Epithelial cell of esophagus (primary cell): ENCODE data around the gene DIAPH1.

Source experiments
- DNase-seq: peaks from one replicate; pipeline ENCODE4 v3.0.0; 2010; ENCODE audit warnings: low read depth
- H3K4me3 ChIP-seq: 2 replicates; pipeline ENCODE4 v1.5.1; 2011; ENCODE audit warnings: mild to moderate bottlenecking, low read length, control low read depth
- TF ChIP-seq, protein P1 (sequence below): IDR thresholded peaks from 2 replicates; pipeline ENCODE4 v1.5.1; 2011; ENCODE audit warnings: low read depth, mild to moderate bottlenecking, low read length, control low read depth, inconsistent platforms; ENCODE audit not compliant: insufficient read depth; ENCODE audit errors: missing control alignments

Gene DIAPH1

DNA sequence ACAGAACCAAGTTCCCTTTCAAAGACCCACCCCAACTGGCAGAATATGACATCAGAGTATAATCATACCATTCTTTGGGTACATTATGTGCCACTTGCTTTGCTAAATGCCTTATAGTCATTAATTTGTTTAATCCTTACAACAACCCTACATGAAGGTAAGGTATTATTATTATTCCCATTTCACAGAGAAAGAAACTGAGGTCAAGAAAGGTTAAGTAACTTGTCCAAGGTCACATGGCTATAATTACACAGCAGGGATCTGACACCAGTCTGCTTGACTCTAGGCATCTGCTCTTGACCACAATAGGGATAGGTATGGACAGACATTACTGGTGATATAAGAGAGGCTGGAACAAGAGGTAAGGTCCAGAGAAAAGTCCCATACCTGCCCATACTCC lies 31.2 kb upstream of the DIAPH1 start:
- TF ChIP-seq, protein P1, sequence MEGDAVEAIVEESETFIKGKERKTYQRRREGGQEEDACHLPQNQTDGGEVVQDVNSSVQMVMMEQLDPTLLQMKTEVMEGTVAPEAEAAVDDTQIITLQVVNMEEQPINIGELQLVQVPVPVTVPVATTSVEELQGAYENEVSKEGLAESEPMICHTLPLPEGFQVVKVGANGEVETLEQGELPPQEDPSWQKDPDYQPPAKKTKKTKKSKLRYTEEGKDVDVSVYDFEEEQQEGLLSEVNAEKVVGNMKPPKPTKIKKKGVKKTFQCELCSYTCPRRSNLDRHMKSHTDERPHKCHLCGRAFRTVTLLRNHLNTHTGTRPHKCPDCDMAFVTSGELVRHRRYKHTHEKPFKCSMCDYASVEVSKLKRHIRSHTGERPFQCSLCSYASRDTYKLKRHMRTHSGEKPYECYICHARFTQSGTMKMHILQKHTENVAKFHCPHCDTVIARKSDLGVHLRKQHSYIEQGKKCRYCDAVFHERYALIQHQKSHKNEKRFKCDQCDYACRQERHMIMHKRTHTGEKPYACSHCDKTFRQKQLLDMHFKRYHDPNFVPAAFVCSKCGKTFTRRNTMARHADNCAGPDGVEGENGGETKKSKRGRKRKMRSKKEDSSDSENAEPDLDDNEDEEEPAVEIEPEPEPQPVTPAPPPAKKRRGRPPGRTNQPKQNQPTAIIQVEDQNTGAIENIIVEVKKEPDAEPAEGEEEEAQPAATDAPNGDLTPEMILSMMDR = no peak
- H3K4me3 ChIP-seq = no peak overlapping the region
- no peak for DNase-seq

DNA sequence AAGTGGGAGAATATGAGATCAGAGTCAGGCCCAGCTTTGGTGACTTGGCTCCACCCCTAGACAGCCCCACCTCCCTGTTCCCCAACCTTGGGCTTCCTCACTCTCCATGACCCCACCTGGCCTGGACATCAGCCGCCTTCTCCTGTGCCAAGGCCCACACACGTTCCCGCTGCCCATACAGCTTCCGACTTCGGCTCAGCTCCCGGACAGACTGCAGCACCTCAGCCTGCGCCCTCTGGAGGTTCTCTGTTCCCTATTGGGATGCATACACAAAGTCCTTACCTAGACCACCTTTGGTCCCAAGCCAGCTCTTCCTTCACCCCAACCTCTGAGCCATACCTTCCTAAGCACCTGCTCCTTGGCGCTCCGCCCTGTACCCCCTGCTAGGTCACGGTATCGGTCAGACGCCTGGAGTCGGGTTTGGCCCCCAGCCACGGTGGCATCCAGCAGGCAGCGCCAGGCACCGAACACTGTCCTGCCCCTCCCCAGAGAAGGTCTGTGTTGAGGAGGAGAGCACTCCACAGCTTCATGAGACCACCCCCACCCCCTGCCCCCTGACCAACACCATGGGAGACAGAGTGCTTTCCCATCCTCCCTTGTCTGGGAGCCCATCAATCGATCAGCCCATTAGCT lies 30.4 kb upstream of the DIAPH1 start:
- no peak overlapping the region for H3K4me3 ChIP-seq
- DNase-seq = no peak
- TF ChIP-seq, protein P1 = no peak

DNA sequence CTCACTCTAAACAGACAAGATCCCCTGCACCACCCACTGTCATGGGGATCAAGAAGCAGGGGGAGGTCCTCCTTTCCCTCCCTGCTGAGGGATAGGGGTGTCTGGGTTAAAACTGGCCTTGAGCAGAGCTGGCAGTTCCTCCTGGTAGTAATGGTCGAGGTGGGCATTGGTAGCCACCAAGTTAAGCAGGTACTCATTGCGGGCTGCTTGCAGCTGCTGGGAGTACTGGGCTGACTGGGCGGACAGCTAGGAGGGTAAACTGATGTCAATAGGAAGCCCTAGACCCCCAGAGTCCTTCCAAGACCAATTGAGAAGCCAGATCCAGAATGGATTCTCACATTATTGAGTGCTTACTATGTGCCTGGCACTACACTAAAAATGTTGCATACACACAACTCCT lies 29.1 kb upstream of the DIAPH1 start:
- no peak overlapping the region for H3K4me3 ChIP-seq
- DNase-seq = no peak
- TF ChIP-seq, protein P1 = no peak

DNA sequence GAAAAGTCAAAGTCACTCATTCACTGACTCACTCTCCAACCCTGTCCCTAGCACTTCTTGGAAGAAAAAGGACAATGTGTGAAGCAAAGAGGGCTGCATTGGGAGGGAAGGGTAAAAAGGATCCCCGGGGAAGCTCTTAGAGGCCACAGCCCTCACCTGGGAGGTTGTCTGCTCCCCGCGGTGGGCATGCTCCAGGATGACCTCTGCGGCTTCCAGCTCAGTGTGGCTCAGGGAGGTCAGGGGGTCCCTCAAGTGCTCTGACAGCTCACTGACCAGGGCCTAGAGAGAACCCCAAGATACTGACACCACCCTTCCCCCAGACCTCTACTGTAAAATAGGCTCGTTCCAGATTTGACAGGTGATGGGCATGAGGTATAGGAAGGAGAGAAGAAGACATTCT lies 28.4 kb upstream of the DIAPH1 start:
- TF ChIP-seq, protein P1 = no peak
- H3K4me3 ChIP-seq = no peak overlapping the region
- no peak for DNase-seq

DNA sequence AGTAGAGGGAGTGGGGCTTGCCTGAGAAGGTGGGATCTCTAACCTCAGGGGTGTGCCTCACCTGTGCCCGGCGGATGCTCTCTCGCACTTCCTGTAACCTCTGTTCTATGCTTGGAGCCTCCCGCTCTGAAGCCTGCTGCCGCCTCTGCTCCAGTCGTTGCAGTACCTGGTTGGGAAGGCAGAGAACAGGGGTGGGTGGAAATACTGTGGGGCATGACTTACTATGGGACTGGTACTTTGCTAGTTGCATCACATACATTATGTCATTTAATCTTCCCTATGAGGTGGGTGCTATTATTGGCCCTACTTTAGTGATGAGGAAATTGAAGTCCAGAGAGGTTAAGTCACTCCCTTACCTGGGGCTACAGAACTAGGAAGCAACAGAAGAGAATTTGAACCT lies 27.2 kb upstream of the DIAPH1 start:
- TF ChIP-seq, protein P1 = no peak
- H3K4me3 ChIP-seq = no peak overlapping the region

DNA sequence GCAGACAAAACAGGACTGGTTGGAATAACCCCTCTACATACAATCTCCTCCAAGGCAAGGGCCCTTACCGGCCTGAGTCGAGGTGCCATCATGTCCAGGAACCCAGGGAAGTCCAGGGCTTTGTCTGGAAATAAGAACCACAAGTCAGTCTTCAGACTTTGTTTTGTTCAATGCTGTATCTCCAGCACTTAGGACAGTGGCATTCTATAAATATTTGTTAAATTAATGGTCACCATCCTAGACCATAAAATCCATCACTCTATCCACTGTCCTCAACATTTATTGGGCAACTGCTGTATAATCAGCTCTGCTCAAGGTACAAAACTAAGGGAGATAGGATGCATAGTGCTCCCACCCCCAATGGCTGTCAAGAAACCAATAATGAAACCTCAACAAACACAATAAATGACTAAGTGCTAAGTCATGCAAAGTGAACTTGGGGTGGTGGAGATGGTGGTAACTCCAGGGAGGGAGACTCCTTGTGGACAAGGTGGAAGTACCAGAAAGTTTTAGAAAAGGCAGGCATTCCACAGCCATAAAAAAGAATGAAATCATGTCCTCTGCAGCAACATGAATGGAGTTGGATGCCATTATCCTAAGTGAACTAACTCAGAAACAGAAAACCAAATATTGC lies 23.0 kb upstream of the DIAPH1 start:
- peak; percentile 81 for DNase-seq
- TF ChIP-seq, protein P1 = peak; percentile 39
- no peak overlapping the region for H3K4me3 ChIP-seq

More for the DNA sequence above, 27.2 kb upstream of the DIAPH1 start:
- DNase-seq = peak; percentile 74

DNA sequence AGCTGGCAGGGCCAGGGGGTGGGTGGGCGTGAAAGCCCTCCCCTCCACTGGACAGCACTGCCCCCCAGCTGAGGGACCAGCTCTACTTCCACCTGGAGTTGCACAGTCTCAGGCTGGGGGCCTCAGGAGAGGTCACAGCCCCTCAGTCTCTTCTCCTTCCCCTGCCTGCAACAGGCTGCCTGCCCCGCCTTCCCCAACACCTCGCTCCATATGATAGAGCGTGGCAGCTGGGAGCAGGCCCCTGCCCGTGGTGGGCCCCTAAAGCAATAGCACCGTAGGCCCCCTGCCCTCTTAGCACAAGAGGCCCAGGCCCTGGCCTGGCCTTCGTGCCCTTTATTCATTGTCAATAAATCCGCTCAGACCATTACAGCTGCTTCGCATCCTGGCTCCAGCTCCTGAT lies 21.9 kb upstream of the DIAPH1 start:
- TF ChIP-seq, protein P1 = no peak
- DNase-seq = no peak
- no peak overlapping the region for H3K4me3 ChIP-seq
